HG02588 (cell line): Measurements from ENCODE around the gene TMEM175.
"Not testable (repeated sequence)": the region's sequence is repeated elsewhere in the genome, so short reads cannot be mapped to it uniquely, and the experiment has no call there.

Source experiments
- ATAC-seq: cut with Tn5 transposase; IDR thresholded peaks from one replicate; pipeline ENCODE4 v1.9.1; 2021; ENCODE audit warnings: mild to moderate bottlenecking, moderate library complexity; ENCODE audit not compliant: unreplicated experiment

Gene TMEM175

GRCh38 chr4:914531-914930 is 17.7 kb upstream of the TMEM175 start:
- ATAC-seq = no peak

- no peak for ATAC-seq
These were observed 17.2 kb upstream of the TMEM175 start for GRCh38 chr4:915041-915474.

- no peak for ATAC-seq
These were observed 16.7 kb upstream of the TMEM175 start for GRCh38 chr4:915595-915994.

GRCh38 chr4:917466-917865 is 14.8 kb upstream of the TMEM175 start:
- no peak for ATAC-seq

GRCh38 chr4:917992-918391 is 14.3 kb upstream of the TMEM175 start:
- ATAC-seq = no peak

GRCh38 chr4:918591-918990 is 13.7 kb upstream of the TMEM175 start:
- not testable (repeated sequence) for ATAC-seq

- not testable (repeated sequence) for ATAC-seq
These were observed 13.1 kb upstream of the TMEM175 start for GRCh38 chr4:919004-919680.

- ATAC-seq = no peak
These were observed 10.4 kb upstream of the TMEM175 start for GRCh38 chr4:921830-922331.

GRCh38 chr4:924107-925096 is 7.9 kb upstream of the TMEM175 start:
- peak; percentile 42 for ATAC-seq

GRCh38 chr4:925171-925570 is 7.1 kb upstream of the TMEM175 start:
- no peak for ATAC-seq

- no peak for ATAC-seq
These were observed 6.3 kb upstream of the TMEM175 start for GRCh38 chr4:925771-926500.

- ATAC-seq = no peak
These were observed 5.7 kb upstream of the TMEM175 start for GRCh38 chr4:926538-926937.

GRCh38 chr4:927566-927965 is 4.7 kb upstream of the TMEM175 start:
- ATAC-seq = not testable (repeated sequence)

GRCh38 chr4:929096-929765 is 3.0 kb upstream of the TMEM175 start:
- no peak for ATAC-seq

GRCh38 chr4:930028-930551 is 2.2 kb upstream of the TMEM175 start:
- no peak for ATAC-seq

GRCh38 chr4:930827-931193 is 1.4 kb upstream of the TMEM175 start:
- no peak for ATAC-seq

- ATAC-seq = peak; percentile 1
These were observed 883 bp upstream of the TMEM175 start for GRCh38 chr4:931194-931959.

GRCh38 chr4:932713-933070 is 432 bp downstream of the TMEM175 start:
- ATAC-seq = peak; percentile 2

GRCh38 chr4:939508-939907 is 7.2 kb downstream of the TMEM175 start:
- not testable (repeated sequence) for ATAC-seq
